T follicular helper cell (primary cell): ENCODE measurements around the gene CLASRP.
A peak's percentile ranks its signal among the peaks of the same experiment; 100 is the strongest.

Experiments
- DNase-seq: peaks from one replicate; pipeline ENCODE4 v3.0.0-alpha.2; 2020; ENCODE audit warnings: low read depth

Gene CLASRP

GRCh38 chr19:45021971-45022370, 16.9 kb upstream of the CLASRP start:
- DNase-seq: no peak

DNA sequence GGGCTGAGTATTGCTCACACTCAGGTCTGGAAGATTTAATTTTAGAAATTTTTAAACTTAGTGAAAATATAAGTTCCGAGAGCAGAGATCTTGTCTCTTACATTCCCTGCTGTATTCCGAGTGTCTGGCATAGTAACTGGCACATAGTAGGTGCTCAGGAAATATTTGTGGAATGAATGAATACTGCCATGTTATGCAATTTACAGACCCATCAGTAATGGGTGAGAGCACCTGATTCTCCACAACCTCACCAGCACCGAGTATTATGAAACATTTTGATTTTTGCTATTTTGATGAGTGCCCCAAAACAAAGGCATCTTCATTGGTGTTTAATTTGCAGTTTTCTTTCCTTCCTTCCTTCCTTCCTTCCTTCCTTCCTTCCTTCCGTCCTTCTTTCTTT, 15.8 kb upstream of the CLASRP start:
- DNase-seq: no peak

DNA sequence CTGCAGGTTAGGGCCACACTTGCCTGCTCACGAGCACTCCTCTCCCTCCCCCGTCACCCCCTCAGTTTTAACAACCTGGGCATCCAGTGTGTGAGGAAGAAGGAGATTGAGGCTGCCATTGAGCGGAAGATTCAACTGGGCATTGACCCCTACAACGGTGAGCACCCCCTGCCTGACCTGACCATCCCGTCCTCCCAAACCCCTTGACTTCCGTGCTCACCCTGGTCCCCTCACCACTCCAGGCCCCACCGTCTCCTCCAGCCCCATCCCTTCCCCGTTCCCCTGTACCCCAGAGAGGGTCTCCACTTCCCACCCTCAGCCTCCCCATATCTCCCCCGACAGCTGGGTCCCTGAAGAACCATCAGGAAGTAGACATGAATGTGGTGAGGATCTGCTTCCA, 13.6 kb upstream of the CLASRP start:
- no peak for DNase-seq

GRCh38 chr19:45027371-45027770, 11.5 kb upstream of the CLASRP start:
- no peak for DNase-seq

GRCh38 chr19:45030825-45031224, 8.0 kb upstream of the CLASRP start:
- no peak for DNase-seq

DNA sequence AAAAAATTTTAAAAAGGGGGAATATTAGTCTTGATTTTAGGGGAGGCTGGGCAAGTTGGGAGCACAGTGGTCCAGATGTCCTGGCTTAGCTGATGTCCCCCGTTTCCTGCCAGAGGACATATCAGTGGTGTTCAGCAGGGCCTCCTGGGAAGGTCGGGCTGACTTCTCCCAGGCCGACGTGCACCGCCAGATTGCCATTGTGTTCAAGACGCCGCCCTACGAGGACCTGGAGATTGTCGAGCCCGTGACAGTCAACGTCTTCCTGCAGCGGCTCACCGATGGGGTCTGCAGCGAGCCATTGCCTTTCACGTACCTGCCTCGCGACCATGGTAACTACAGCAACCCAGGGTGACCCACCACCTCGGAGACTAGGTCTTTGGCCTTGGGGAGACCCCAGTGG, 6.4 kb upstream of the CLASRP start:
- no peak for DNase-seq

DNA sequence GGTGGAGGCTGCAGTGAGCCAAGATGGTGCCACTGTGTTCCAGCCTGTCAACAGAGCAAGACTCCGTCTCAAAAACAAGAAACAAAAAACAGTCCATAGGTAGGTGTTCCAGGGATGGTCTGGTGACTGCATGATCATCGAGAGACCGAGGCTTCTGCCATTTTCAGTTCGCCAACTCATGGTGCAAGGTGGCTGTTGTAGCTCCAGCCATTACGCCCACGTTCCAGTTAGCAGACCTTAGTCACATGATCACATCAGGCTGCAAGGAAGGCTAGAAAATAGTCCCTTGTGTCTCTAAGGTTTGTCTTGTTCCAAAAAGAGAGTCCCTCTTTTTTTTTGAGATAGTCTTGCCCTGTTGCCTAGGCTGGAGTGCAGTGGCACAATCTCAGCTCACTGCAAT, 3.1 kb upstream of the CLASRP start:
- no peak for DNase-seq

GRCh38 chr19:45037393-45038169, 1.3 kb upstream of the CLASRP start:
- DNase-seq: no peak

- no peak for DNase-seq
Measured at GRCh38 chr19:45040059-45040771, 1.4 kb downstream of the CLASRP start.

GRCh38 chr19:45041125-45041524, 2.3 kb downstream of the CLASRP start:
- DNase-seq: no peak

- DNase-seq: no peak
Measured at GRCh38 chr19:45045671-45046353, 7.0 kb downstream of the CLASRP start.

DNA sequence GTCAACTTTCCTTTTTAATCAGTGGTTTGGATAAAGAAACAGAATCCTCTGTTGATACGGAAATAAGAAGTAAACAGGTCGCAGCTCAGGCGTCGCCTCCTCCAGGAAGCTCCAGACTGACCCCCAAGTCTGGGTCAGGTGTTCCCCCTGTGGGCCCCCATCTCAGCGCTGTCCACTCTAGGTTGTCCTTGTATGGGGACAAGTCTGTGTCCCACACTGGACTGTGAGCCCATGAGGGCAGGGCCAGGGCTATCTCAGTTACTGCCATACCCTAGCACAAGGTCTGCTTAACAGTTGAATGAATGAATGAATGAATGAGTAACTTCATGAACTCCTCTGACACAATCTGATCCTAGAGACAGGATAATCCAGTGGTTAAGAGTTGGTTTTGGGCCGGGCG, 7.5 kb downstream of the CLASRP start:
- DNase-seq: no peak

DNA sequence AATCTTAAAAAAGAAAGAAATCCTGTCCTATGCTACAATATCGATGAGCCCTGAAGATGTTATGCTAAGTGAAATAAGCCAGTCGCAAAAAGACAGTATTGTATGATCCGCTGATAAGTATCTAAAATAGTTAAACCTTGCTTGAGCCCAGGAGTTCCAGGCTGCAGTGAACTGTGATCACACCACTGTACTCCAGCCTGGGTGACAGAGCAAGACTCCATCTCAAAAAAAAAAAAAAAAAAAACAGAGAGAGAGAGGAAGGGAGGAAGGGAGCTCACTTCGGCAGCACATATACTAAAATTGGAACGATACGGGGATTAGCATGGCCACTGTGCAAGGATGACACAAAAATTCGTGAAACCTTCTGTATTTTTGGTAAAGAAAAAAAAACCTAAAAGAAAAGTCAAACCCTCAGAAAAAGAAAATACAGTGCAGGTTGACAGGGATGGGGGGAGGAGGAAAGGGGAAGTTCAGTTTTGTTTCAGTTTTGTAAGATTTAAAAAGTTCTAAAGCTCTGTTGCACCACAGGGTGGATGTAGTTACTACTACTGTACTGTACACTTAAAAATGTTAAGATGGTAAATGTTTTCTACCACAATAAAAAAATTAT, 8.4 kb downstream of the CLASRP start:
- no peak for DNase-seq

- no peak for DNase-seq
Measured at GRCh38 chr19:45049073-45049736, 10.4 kb downstream of the CLASRP start.

- no peak for DNase-seq
Measured at GRCh38 chr19:45050036-45050435, 11.2 kb downstream of the CLASRP start.

DNA sequence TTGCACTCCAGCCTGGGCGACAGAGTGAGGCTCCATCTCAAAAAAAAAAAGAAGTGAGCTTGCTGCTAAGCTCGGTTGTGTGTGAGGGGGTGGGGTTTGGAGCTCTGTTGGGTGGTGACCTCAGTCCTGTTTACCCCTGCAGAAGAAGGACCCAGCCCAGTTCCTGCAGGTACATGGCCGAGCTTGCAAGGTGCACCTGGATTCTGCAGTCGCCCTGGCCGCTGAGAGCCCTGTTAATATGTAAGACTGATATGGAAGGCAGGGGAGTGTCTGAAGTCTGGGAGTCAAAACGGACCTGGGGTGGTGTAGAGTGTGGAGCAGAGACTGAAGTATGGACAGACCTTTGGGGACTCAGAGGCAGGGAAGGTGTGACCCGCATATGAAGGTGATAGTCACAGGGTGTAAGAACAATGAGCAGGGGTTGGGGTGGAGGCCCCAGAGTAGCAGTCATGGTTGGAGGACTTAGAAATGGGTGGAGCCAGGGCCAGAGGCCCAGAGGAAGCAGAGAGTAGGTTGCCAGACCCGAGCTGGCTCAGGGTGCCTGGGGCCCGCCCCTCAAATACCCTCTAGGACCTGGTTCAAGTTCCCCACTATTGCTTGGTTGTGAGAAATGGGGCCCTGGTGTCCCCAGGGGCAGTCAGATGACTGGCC, 13.2 kb downstream of the CLASRP start:
- DNase-seq: no peak

GRCh38 chr19:45056831-45057230, 18.0 kb downstream of the CLASRP start:
- DNase-seq: no peak

DNA sequence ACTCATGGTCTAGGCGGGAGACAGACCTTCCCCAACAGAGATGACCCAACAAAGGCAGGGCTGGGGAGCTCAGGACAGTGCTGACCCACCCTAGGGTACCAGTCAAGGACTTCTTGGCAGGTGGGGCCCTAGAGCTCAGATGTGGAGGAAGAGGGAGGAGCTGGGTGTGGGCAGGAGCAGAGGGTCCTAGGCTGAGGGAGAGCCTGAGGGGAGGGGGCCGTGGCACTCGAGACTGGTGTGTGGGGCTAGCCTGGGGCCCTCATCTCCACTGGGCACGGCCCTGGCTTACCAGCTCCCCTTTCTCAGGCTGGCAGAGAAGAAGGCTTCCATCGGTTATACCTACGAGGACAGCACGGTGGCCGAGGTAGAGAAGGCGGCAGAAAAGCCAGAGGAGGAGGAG, 18.6 kb downstream of the CLASRP start:
- no peak for DNase-seq

DNA sequence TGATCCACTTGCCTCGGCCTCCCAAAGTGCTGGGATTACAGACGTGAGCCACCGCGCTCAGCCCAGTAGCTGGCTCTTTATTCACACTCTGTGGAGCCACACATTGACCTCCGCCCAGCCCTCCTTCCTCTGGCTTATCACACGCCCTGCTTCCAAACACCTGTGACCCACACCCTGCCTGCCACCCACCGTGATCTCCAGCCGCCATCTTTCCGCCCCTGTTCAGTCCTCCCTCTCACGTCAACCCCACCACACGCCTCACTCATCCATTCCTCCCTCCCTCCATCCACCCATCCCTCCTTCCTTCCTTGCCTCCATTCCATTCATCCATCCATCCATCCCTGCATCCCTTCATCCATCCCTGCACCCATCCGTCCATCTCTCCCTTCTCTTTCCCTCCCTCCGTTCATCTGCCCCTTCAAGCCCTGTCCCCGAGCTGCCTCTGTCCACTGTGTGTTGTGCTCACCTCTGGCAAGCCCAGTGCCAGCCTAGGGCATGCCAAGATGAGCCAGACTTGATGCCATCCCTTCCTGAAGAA, 19.8 kb downstream of the CLASRP start:
- DNase-seq: no peak

GRCh38 chr19:45059258-45059965, 20.6 kb downstream of the CLASRP start:
- peak; percentile 77 for DNase-seq

GRCh38 chr19:45061965-45062364, 23.1 kb downstream of the CLASRP start:
- no peak for DNase-seq
